ENCODE data around the gene MFSD11.
"Not testable (repeated sequence)": the region's sequence is repeated elsewhere in the genome, so short reads cannot be mapped to it uniquely, and the experiment has no call there.

The MFSD11 gene

GRCh38 chr17:76797241-76797840 lies 59.4 kb downstream of the MFSD11 start:
- DNase-seq (ENCODE audit: low read depth), result no peak
- H3K4me3 ChIP-seq (ENCODE audit: control insufficient read depth, low read depth, low read length), result no peak overlapping the region
- no peak for TF ChIP-seq CTCF (conservative IDR thresholded peaks at IDR 0.05; ENCODE audit: control insufficient read depth, insufficient read depth, low read depth, low read length)

- no peak for TF ChIP-seq CTCF (conservative IDR thresholded peaks at IDR 0.05; ENCODE audit: control insufficient read depth, insufficient read depth, low read depth, low read length)
- DNase-seq (ENCODE audit: low read depth), result no peak
- no peak overlapping the region for H3K4me3 ChIP-seq (ENCODE audit: control insufficient read depth, low read depth, low read length)
These were observed 63.8 kb downstream of the MFSD11 start for GRCh38 chr17:76801706-76802105.

GRCh38 chr17:76805319-76805718 lies 67.4 kb downstream of the MFSD11 start:
- peak; percentile 56 for DNase-seq (ENCODE audit: low read depth)

DNA sequence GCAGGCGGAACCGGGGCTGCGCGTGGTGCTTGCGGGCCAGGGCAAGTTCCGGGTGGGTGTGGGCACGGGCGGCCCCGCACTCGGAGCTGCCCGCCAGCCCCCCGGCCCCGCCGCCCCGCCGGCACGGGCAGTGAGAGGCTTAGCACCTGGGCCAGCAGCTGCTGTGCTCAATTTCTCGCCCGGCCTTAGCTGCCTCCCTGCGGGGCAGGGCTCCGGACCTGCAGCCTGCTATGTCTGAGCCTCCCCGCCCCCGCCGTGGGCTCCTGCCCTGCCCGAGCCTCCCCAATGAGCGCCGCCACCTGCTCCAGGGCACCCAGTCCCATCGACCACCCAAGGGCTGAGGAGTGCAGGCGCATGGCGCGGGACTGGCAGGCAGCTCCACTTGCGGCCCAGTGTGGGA lies 68.2 kb downstream of the MFSD11 start:
- H3K4me3 ChIP-seq (ENCODE audit: control insufficient read depth, low read depth, low read length); DNase-seq (ENCODE audit: low read depth): not testable (repeated sequence)

More at GRCh38 chr17:76805319-76805718, 67.4 kb downstream of the MFSD11 start:
- H3K4me3 ChIP-seq (ENCODE audit: control insufficient read depth, low read depth, low read length), result no peak overlapping the region
- TF ChIP-seq CTCF (conservative IDR thresholded peaks at IDR 0.05; ENCODE audit: control insufficient read depth, insufficient read depth, low read depth, low read length), result no peak

GRCh38 chr17:76806767-76807166 lies 68.8 kb downstream of the MFSD11 start:
- not testable (repeated sequence) for DNase-seq (ENCODE audit: low read depth); H3K4me3 ChIP-seq (ENCODE audit: control insufficient read depth, low read depth, low read length)

DNA sequence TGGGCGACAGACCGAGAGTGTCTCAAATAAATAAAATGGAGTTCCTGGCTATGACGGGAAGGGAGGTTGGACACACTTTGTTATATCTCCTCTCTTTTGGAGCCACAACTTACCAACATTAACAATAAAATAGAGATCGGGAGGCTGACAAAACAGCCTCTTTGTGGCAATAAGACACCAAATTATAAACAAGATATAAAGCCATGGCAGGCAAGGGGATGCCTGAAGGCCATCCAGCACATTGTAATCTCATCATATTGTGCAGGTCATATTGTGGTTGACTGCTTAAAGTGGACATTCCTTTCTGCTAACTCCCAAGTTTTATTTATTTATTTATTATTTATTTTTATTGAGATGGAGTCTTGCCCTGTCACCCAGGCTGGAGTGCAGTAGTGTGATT lies 70.4 kb downstream of the MFSD11 start:
- no peak for DNase-seq (ENCODE audit: low read depth)
- H3K4me3 ChIP-seq (ENCODE audit: control insufficient read depth, low read depth, low read length), result no peak overlapping the region
- TF ChIP-seq CTCF (conservative IDR thresholded peaks at IDR 0.05; ENCODE audit: control insufficient read depth, insufficient read depth, low read depth, low read length), result no peak

DNA sequence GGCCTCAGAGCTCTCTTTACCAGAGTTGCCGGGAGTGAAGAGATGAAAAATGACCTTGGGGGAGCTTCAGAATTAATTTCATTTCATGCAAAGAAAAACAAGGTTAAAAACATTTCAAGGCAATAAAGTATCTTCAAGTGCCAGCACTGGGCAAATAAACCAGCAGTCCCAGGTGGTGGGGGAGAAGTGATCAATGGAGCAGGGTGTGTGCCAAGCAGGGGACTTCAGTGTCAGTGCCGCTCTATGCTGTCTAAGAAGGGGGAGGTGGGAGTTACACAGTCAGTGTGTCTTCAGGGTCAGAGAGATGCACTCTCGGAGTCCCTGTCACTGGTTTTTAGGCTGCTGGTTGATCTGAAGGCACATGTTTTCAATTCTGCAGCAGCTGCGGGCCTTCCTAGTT lies 73.0 kb downstream of the MFSD11 start:
- DNase-seq (ENCODE audit: low read depth), result no peak
- TF ChIP-seq CTCF (conservative IDR thresholded peaks at IDR 0.05; ENCODE audit: control insufficient read depth, insufficient read depth, low read depth, low read length), result no peak
- no peak overlapping the region for H3K4me3 ChIP-seq (ENCODE audit: control insufficient read depth, low read depth, low read length)

DNA sequence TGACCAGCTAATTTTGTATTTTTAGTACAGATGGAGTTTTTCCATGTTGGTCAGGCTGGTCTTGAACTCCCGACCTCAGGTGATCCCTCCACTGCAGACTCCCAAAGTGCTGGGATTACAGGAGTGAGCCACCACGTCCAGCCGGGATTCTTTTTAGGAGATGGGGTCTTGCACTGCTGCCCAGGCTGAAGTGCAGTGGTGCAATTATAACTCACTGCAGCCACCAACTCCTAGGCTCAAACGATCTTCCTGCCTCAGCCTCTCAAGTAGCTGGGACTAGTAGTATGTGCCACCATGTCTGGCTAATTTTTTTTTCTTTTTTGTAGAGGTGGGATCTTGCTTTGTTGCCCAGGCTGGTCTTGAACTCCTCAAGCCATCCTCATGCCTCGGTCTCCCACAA lies 73.9 kb downstream of the MFSD11 start:
- DNase-seq (ENCODE audit: low read depth), result no peak
- no peak overlapping the region for H3K4me3 ChIP-seq (ENCODE audit: control insufficient read depth, low read depth, low read length)
- TF ChIP-seq CTCF (conservative IDR thresholded peaks at IDR 0.05; ENCODE audit: control insufficient read depth, insufficient read depth, low read depth, low read length), result no peak
